ENCODE measurements around the gene KDM2B.

The KDM2B gene

GRCh38 chr12:121424624-121424975 lies 156.2 kb downstream of the KDM2B start:
- Histone ChIP-seq H2AFZ (no peak overlapping the region), H3K9me3 (ENCODE audit: control insufficient read depth, low read length) (no peaks in the 10 kb centered on the region), H3K4me1 (no peaks in the 10 kb centered on the region), H3K9ac (no peak overlapping the region), H3K4me2 (ENCODE audit: low read length) (no peak overlapping the region), H3K27ac (no peak overlapping the region), H3K36me3 (ENCODE audit: control insufficient read depth, insufficient read depth, low read length) (no peaks in the 10 kb centered on the region), H3K4me3 (ENCODE audit: low read depth, low read length) (no peak overlapping the region), H3K27me3 (ENCODE audit: control insufficient read depth, insufficient read depth, low read length) (no peaks in the 10 kb centered on the region), H3K79me2 (peaks cover 2% of the 10 kb centered on the region)
- TF ChIP-seq CTCF (IDR thresholded peaks at IDR 0.05) = no peak

GRCh38 chr12:121423682-121424623 lies 156.9 kb downstream of the KDM2B start:
- H3K4me3 ChIP-seq (ENCODE audit: low read depth, low read length) = no peak overlapping the region
- no peak overlapping the region for H3K4me2 ChIP-seq (ENCODE audit: low read length)
- H3K4me1 ChIP-seq = no peaks in the 10 kb centered on the region
- no peaks in the 10 kb centered on the region for H3K36me3 ChIP-seq (ENCODE audit: control insufficient read depth, insufficient read depth, low read length)
- peaks cover 2% of the 10 kb centered on the region for H3K79me2 ChIP-seq
- H3K9me3 ChIP-seq (ENCODE audit: control insufficient read depth, low read length) = no peaks in the 10 kb centered on the region
- no peaks in the 10 kb centered on the region for H3K27me3 ChIP-seq (ENCODE audit: control insufficient read depth, insufficient read depth, low read length)
- no peak overlapping the region for H3K27ac ChIP-seq
- TF ChIP-seq CTCF (IDR thresholded peaks at IDR 0.05) = no peak
- no peak overlapping the region for H2AFZ ChIP-seq
- H3K9ac ChIP-seq = no peak overlapping the region

- H3K27ac ChIP-seq = no peak overlapping the region
- no peak overlapping the region for H3K9ac ChIP-seq
Measured at GRCh38 chr12:121423253-121423652, 157.6 kb downstream of the KDM2B start.

GRCh38 chr12:121420109-121420508 lies 160.7 kb downstream of the KDM2B start:
- no peak for TF ChIP-seq CTCF (IDR thresholded peaks at IDR 0.05)
- Histone ChIP-seq H3K27me3 (ENCODE audit: control insufficient read depth, insufficient read depth, low read length) (no peaks in the 10 kb centered on the region), H3K9me3 (ENCODE audit: control insufficient read depth, low read length) (no peaks in the 10 kb centered on the region), H3K4me3 (ENCODE audit: low read depth, low read length) (no peak overlapping the region), H3K9ac (no peak overlapping the region), H3K4me1 (no peaks in the 10 kb centered on the region), H2AFZ (no peak overlapping the region), H3K4me2 (ENCODE audit: low read length) (no peak overlapping the region), H3K36me3 (ENCODE audit: control insufficient read depth, insufficient read depth, low read length) (no peaks in the 10 kb centered on the region), H3K79me2 (no peaks in the 10 kb centered on the region), H3K27ac (no peak overlapping the region)

More at GRCh38 chr12:121423253-121423652, 157.6 kb downstream of the KDM2B start:
- no peaks in the 10 kb centered on the region for H3K9me3 ChIP-seq (ENCODE audit: control insufficient read depth, low read length)
- no peaks in the 10 kb centered on the region for H3K4me1 ChIP-seq
- no peak for TF ChIP-seq CTCF (IDR thresholded peaks at IDR 0.05)
- H3K27me3 ChIP-seq (ENCODE audit: control insufficient read depth, insufficient read depth, low read length) = no peaks in the 10 kb centered on the region
- no peak overlapping the region for H2AFZ ChIP-seq
- H3K4me3 ChIP-seq (ENCODE audit: low read depth, low read length) = no peak overlapping the region
- no peaks in the 10 kb centered on the region for H3K36me3 ChIP-seq (ENCODE audit: control insufficient read depth, insufficient read depth, low read length)
- no peaks in the 10 kb centered on the region for H3K79me2 ChIP-seq
- no peak overlapping the region for H3K4me2 ChIP-seq (ENCODE audit: low read length)

GRCh38 chr12:121417847-121418246 lies 163.0 kb downstream of the KDM2B start:
- Histone ChIP-seq H3K27ac (no peak overlapping the region), H3K9me3 (ENCODE audit: control insufficient read depth, low read length) (no peaks in the 10 kb centered on the region), H3K4me3 (ENCODE audit: low read depth, low read length) (no peak overlapping the region), H3K79me2 (peaks cover 10% of the 10 kb centered on the region), H3K27me3 (ENCODE audit: control insufficient read depth, insufficient read depth, low read length) (no peaks in the 10 kb centered on the region), H3K9ac (no peak overlapping the region), H3K4me1 (no peaks in the 10 kb centered on the region), H2AFZ (no peak overlapping the region), H3K4me2 (ENCODE audit: low read length) (no peak overlapping the region), H3K36me3 (ENCODE audit: control insufficient read depth, insufficient read depth, low read length) (no peaks in the 10 kb centered on the region)
- no peak for TF ChIP-seq CTCF (IDR thresholded peaks at IDR 0.05)
